Esophagus squamous epithelium (tissue), 4 donors: ENCODE measurements around the gene PRKN.

Experiments
- POLR2A ChIP-seq, 4 donors: fragments of 450-650 bp; IDR thresholded peaks; one replicate each; pipeline ENCODE4 v1.6.1; 2017; ENCODE audit warnings: antibody characterized with exemption in 4 of 4, mild to moderate bottlenecking in 4 of 4, moderate library complexity in 3 of 4
- TF ChIP-seq, protein P1 (sequence below), 6 experiments: fragments of 450-650 bp in 4 of 6; fragments of 200-600 bp in 2 of 6; sonication (generic) in 2 of 6; IDR thresholded peaks; one replicate each; pipeline ENCODE4 v1.5.1; 2016 to 2019; ENCODE audit warnings: antibody characterized with exemption in 6 of 6, mild to moderate bottlenecking in 4 of 6, moderate library complexity in 4 of 6

DNA sequence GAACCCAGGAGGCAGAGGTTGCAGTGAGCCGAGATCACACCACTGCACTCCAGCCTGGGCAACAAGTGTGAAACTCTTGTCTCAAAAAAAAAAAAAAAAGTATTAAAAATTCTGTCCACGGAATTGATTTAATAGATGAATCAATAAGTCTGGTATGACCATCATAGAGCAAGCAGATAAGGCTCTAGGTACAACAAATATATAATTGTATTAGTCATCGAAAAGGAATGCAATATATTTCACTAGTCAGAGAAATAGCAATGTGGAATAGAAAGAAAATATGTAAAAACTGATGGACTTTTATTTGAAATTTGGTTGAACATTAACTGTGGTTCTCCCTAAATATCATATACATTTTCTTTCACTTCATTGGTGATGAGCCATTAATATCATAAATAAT is 976.9 kb downstream of the PRKN start:
- TF ChIP-seq, protein P1, sequence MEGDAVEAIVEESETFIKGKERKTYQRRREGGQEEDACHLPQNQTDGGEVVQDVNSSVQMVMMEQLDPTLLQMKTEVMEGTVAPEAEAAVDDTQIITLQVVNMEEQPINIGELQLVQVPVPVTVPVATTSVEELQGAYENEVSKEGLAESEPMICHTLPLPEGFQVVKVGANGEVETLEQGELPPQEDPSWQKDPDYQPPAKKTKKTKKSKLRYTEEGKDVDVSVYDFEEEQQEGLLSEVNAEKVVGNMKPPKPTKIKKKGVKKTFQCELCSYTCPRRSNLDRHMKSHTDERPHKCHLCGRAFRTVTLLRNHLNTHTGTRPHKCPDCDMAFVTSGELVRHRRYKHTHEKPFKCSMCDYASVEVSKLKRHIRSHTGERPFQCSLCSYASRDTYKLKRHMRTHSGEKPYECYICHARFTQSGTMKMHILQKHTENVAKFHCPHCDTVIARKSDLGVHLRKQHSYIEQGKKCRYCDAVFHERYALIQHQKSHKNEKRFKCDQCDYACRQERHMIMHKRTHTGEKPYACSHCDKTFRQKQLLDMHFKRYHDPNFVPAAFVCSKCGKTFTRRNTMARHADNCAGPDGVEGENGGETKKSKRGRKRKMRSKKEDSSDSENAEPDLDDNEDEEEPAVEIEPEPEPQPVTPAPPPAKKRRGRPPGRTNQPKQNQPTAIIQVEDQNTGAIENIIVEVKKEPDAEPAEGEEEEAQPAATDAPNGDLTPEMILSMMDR (IDR thresholded peaks at IDR 0.05): no peak
- TF ChIP-seq POLR2A (IDR thresholded peaks at IDR 0.05): no peak
